ENCODE results near the gene CACNA1H. TPM values are rescaled to one million over a fixed set of nuclear protein-coding genes. Genes with fewer than 3 reads are reported as not detected.

Gene CACNA1H
- total and polyA plus RNA-seq, 12 donors: 1.7 to 8.7 (median 2.5) TPM

GRCh38 chr16:1154291-1154886, 1.5 kb downstream of the CACNA1H start:
- ATAC-seq: no peak
- H3K4me3 ChIP-seq: peak overlapping the region in 9 of 10 donors; percentile 30 to 47 (median 36)
- no peaks in the 10 kb centered on the region for H3K36me3 ChIP-seq
- H3K9me3 ChIP-seq: no peaks in the 10 kb centered on the region
- H3K27ac ChIP-seq: peak overlapping the region in 7 of 10 donors; percentile 13 to 65 (median 41)
- peak in 1 of 2 donors; percentile 51 for DNase-seq
- WGBS, 2 donors: 28 to 45% methylated on average over 28 to 31 of the region's 31 CpGs
- H3K27me3 ChIP-seq: peaks cover 6 to 82% (median 76%) of the 10 kb centered on the region in 7 donors
- intact Hi-C loops (cut with DNase I): no loop called here
- no peak for TF ChIP-seq CTCF (IDR thresholded peaks at IDR 0.05)
- peaks cover 0 to 23% (median 11%) of the 10 kb centered on the region in 9 donors for H3K4me1 ChIP-seq

DNA sequence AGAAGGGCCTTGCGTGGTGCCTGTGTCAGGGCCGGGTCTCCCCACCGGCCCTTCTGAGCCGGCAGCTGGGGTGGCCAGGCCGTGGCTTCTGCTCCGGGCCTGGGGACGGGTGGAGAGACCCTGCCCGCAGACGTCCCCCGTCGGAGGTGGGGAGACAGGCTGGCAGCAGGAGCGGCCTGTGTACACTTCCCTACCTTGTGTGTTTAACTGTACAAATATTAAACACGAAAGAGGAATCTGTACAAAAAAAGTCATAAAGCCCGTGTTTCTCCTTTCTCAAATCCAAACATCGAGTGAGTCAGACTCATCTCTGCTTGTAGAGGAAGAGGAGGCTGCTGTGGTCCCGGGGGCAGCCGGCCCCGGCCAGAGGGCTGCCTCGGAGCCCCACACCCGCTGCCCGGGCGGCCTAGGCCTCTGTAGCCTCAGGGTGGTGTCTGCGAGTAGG, 2.0 kb downstream of the CACNA1H start:
- DNase-seq (no peak), ATAC-seq (no peak)
- no peak for TF ChIP-seq CTCF (IDR thresholded peaks at IDR 0.05)
- Histone ChIP-seq H3K4me3 (peak overlapping the region in 8 of 10 donors; percentile 30 to 47 (median 36)), H3K27ac (peak overlapping the region in 5 of 10 donors; percentile 13 to 65 (median 47)), H3K36me3 (no peaks in the 10 kb centered on the region), H3K4me1 (peaks cover 0 to 28% (median 11%) of the 10 kb centered on the region in 9 donors), H3K27me3 (peaks cover 6 to 87% (median 79%) of the 10 kb centered on the region in 7 donors), H3K9me3 (no peaks in the 10 kb centered on the region)
- intact Hi-C loops (cut with DNase I): no loop called here
- WGBS, 2 donors: 71 to 74% methylated on average over 23 of the region's 23 CpGs

GRCh38 chr16:1155353-1156054, 2.6 kb downstream of the CACNA1H start:
- Histone ChIP-seq H3K4me1 (peaks cover 0 to 34% (median 12%) of the 10 kb centered on the region in 9 donors), H3K4me3 (peak overlapping the region in 3 of 10 donors; percentile 42 to 47 (median 42)), H3K9me3 (no peaks in the 10 kb centered on the region), H3K36me3 (no peaks in the 10 kb centered on the region), H3K27me3 (peaks cover 6 to 91% (median 77%) of the 10 kb centered on the region in 7 donors), H3K27ac (peak overlapping the region in 1 of 10 donors; percentile 41)
- 65 to 76% methylated on average over 20 of the region's 20 CpGs for WGBS, 2 donors
- DNase-seq: no peak
- TF ChIP-seq CTCF (IDR thresholded peaks at IDR 0.05): no peak
- intact Hi-C loops (cut with DNase I): no loop called here
- no peak for ATAC-seq

- Histone ChIP-seq H3K4me3 (no peak overlapping the region), H3K36me3 (no peaks in the 10 kb centered on the region), H3K27me3 (peaks cover 6 to 89% (median 70%) of the 10 kb centered on the region in 7 donors), H3K27ac (peak overlapping the region in 2 of 10 donors; percentile 58 to 62), H3K4me1 (peaks cover 0 to 42% (median 20%) of the 10 kb centered on the region in 9 donors), H3K9me3 (no peaks in the 10 kb centered on the region)
- no peak for DNase-seq
- ATAC-seq: no peak
- intact Hi-C loops (cut with DNase I): no loop called here
- TF ChIP-seq CTCF (IDR thresholded peaks at IDR 0.05): no peak
- WGBS, 2 donors: 69 to 70% methylated on average over 35 of the region's 35 CpGs
Observed at GRCh38 chr16:1156055-1156982, 3.4 kb downstream of the CACNA1H start.
